ENCODE measurements around the gene ZBED4. TPM values are rescaled to one million over a fixed set of nuclear protein-coding genes. Genes with fewer than 3 reads are reported as not detected.

The ZBED4 gene
- total and polyA plus RNA-seq, 2 experiments from 2014 or later, result 8.5 to 31.9 TPM

GRCh38 chr22:49867303-49868265 lies 13.9 kb downstream of the ZBED4 start:
- peaks cover 7% of the 10 kb centered on the region; the same call in 1 of the 2 replicates for H3K4me1 ChIP-seq (ENCODE audit: insufficient read depth)
- no peaks in the 10 kb centered on the region for H3K36me3 ChIP-seq (ENCODE audit: insufficient read depth)
- Mint-ChIP-seq H3K27ac (no peak overlapping the region), H3K27me3 (ENCODE audit: insufficient read depth, low read depth, poor library complexity) (peaks cover 2% of the 10 kb centered on the region), H3K4me3 (no peak overlapping the region), H3K36me3 (ENCODE audit: low read depth) (peaks cover 59% of the 10 kb centered on the region), H3K9me3 (peaks cover 38% of the 10 kb centered on the region), H3K4me1 (peaks cover 3% of the 10 kb centered on the region; the same call in 2 of the 3 replicates)
- H3F3A ChIP-seq (replicated peaks; ENCODE audit: low read depth), result no peaks in the 10 kb centered on the region; the same call in 1 of the 2 replicates
- H4K20me1 ChIP-seq (replicated peaks; ENCODE audit: insufficient read depth), result peaks cover 64% of the 10 kb centered on the region
- H3K4me3 ChIP-seq, result no peak overlapping the region
- ATAC-seq (peak; percentile 29; the same call in 1 of the 3 replicates), DNase-seq (ENCODE audit: low spot score) (no peak)
- H2AFZ ChIP-seq, result no peak overlapping the region
- peak overlapping the region; percentile 42; the same call in 1 of the 2 replicates for H3K4me2 ChIP-seq
- no peak overlapping the region for H3K27ac ChIP-seq (ENCODE audit: low read depth)
- no peaks in the 10 kb centered on the region for H3K27me3 ChIP-seq (ENCODE audit: insufficient read depth)
- peaks cover 98% of the 10 kb centered on the region for H3K79me2 ChIP-seq (replicated peaks; ENCODE audit: insufficient read depth)
- TF ChIP-seq, protein P1, sequence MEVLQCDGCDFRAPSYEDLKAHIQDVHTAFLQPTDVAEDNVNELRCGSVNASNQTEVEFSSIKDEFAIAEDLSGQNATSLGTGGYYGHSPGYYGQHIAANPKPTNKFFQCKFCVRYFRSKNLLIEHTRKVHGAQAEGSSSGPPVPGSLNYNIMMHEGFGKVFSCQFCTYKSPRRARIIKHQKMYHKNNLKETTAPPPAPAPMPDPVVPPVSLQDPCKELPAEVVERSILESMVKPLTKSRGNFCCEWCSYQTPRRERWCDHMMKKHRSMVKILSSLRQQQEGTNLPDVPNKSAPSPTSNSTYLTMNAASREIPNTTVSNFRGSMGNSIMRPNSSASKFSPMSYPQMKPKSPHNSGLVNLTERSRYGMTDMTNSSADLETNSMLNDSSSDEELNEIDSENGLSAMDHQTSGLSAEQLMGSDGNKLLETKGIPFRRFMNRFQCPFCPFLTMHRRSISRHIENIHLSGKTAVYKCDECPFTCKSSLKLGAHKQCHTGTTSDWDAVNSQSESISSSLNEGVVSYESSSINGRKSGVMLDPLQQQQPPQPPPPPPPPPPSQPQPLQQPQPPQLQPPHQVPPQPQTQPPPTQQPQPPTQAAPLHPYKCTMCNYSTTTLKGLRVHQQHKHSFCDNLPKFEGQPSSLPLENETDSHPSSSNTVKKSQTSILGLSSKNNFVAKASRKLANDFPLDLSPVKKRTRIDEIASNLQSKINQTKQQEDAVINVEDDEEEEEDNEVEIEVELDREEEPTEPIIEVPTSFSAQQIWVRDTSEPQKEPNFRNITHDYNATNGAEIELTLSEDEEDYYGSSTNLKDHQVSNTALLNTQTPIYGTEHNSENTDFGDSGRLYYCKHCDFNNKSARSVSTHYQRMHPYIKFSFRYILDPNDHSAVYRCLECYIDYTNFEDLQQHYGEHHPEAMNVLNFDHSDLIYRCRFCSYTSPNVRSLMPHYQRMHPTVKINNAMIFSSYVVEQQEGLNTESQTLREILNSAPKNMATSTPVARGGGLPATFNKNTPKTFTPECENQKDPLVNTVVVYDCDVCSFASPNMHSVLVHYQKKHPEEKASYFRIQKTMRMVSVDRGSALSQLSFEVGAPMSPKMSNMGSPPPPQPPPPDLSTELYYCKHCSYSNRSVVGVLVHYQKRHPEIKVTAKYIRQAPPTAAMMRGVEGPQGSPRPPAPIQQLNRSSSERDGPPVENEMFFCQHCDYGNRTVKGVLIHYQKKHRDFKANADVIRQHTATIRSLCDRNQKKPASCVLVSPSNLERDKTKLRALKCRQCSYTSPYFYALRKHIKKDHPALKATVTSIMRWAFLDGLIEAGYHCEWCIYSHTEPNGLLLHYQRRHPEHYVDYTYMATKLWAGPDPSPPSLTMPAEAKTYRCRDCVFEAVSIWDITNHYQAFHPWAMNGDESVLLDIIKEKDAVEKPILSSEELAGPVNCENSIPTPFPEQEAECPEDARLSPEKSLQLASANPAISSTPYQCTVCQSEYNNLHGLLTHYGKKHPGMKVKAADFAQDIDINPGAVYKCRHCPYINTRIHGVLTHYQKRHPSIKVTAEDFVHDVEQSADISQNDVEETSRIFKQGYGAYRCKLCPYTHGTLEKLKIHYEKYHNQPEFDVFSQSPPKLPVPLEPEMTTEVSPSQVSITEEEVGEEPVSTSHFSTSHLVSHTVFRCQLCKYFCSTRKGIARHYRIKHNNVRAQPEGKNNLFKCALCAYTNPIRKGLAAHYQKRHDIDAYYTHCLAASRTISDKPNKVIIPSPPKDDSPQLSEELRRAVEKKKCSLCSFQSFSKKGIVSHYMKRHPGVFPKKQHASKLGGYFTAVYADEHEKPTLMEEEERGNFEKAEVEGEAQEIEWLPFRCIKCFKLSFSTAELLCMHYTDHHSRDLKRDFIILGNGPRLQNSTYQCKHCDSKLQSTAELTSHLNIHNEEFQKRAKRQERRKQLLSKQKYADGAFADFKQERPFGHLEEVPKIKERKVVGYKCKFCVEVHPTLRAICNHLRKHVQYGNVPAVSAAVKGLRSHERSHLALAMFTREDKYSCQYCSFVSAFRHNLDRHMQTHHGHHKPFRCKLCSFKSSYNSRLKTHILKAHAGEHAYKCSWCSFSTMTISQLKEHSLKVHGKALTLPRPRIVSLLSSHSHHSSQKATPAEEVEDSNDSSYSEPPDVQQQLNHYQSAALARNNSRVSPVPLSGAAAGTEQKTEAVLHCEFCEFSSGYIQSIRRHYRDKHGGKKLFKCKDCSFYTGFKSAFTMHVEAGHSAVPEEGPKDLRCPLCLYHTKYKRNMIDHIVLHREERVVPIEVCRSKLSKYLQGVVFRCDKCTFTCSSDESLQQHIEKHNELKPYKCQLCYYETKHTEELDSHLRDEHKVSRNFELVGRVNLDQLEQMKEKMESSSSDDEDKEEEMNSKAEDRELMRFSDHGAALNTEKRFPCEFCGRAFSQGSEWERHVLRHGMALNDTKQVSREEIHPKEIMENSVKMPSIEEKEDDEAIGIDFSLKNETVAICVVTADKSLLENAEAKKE (CRISPR knock-in tag; IDR thresholded peaks at IDR 0.05), result no peak
- TF ChIP-seq EZH2 (IDR thresholded peaks at IDR 0.05; ENCODE audit: low read depth, unreplicated experiment) (no peak), POLR2AphosphoS5 (IDR thresholded peaks at IDR 0.05; ENCODE audit: low read depth) (no peak), ZNF331 (CRISPR knock-in tag; IDR thresholded peaks at IDR 0.05; ENCODE audit: low read depth) (no peak), STAT1 (IDR thresholded peaks at IDR 0.05; ENCODE audit: unreplicated experiment) (no peak), CTCF (conservative IDR thresholded peaks at IDR 0.05; ENCODE audit: low read depth in 2 of 2) (no peak), ETS1 (IDR thresholded peaks at IDR 0.05) (no peak), ZNF114 (CRISPR knock-in tag; IDR thresholded peaks at IDR 0.05) (no peak), EZH2phosphoT487 (IDR thresholded peaks at IDR 0.05; ENCODE audit: unreplicated experiment) (no peak), JUNB (IDR thresholded peaks at IDR 0.05; ENCODE audit: unreplicated experiment) (no peak), NANOG (IDR thresholded peaks at IDR 0.05; ENCODE audit: borderline replicate concordance) (no peak), CREB1 (CRISPR knock-in tag; IDR thresholded peaks at IDR 0.05; ENCODE audit: low read depth) (no peak)
- TF ChIP-seq, protein P2, sequence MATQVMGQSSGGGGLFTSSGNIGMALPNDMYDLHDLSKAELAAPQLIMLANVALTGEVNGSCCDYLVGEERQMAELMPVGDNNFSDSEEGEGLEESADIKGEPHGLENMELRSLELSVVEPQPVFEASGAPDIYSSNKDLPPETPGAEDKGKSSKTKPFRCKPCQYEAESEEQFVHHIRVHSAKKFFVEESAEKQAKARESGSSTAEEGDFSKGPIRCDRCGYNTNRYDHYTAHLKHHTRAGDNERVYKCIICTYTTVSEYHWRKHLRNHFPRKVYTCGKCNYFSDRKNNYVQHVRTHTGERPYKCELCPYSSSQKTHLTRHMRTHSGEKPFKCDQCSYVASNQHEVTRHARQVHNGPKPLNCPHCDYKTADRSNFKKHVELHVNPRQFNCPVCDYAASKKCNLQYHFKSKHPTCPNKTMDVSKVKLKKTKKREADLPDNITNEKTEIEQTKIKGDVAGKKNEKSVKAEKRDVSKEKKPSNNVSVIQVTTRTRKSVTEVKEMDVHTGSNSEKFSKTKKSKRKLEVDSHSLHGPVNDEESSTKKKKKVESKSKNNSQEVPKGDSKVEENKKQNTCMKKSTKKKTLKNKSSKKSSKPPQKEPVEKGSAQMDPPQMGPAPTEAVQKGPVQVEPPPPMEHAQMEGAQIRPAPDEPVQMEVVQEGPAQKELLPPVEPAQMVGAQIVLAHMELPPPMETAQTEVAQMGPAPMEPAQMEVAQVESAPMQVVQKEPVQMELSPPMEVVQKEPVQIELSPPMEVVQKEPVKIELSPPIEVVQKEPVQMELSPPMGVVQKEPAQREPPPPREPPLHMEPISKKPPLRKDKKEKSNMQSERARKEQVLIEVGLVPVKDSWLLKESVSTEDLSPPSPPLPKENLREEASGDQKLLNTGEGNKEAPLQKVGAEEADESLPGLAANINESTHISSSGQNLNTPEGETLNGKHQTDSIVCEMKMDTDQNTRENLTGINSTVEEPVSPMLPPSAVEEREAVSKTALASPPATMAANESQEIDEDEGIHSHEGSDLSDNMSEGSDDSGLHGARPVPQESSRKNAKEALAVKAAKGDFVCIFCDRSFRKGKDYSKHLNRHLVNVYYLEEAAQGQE (IDR thresholded peaks at IDR 0.05; ENCODE audit: unreplicated experiment), result no peak
- H3K9me2 ChIP-seq (ENCODE audit: insufficient read depth), result peaks cover 4% of the 10 kb centered on the region; the same call in 1 of the 2 replicates
